Measurements from ENCODE around the gene C16orf46. TPM values are rescaled to one million over a fixed set of nuclear protein-coding genes. Genes with fewer than 3 reads are reported as not detected.

Gene C16orf46
- total RNA-seq, 1 experiment from 2014 or later: 2.0 TPM

- DNase-seq (ENCODE audit: low spot score): no peak
These were observed 58.5 kb downstream of the C16orf46 start for GRCh38 chr16:81018496-81018895.

GRCh38 chr16:81014672-81015071, 62.4 kb downstream of the C16orf46 start:
- no peak for DNase-seq (ENCODE audit: low spot score)

DNA sequence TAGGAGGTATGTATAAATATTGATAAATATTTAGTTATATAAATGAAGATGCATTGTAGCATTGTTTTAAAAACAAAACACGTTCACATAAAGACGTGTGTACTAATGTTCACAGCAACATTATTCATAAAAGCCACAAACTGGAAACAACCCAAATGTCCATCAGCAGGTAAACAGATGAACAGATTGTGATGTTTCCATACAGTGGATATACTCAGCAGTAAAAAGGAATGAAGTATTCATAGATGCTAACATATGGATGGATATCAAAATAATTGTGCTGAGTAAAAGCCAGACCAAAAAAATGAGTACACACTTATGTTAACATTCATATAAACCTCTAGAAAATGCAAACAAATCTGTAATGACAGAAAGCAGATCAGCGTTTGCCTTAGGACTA, 64.1 kb downstream of the C16orf46 start:
- DNase-seq (ENCODE audit: low spot score): no peak

Other genes with a start within 250 kb of the C16orf46 start
- 197 and 288 TPM in 2 replicates for gene CMC2, start 70.4 kb downstream of the C16orf46 start, total RNA-seq (2014; rRNA removed; shearing (Covaris generic))
- 123 and 128 TPM in 2 replicates for gene CENPN, start 70.0 kb downstream of the C16orf46 start, total RNA-seq (2014; rRNA removed; shearing (Covaris generic))
- gene ATMIN, start 41.4 kb downstream of the C16orf46 start, total RNA-seq (2014; rRNA removed; shearing (Covaris generic)): 59.9 and 62.1 TPM in 2 replicates
- 72.8 and 85.0 TPM in 2 replicates for gene GCSH, start 19.2 kb upstream of the C16orf46 start, total RNA-seq (2014; rRNA removed; shearing (Covaris generic))
- 0.19 and 1.9 TPM in 2 replicates for gene BCO1, start 161.5 kb upstream of the C16orf46 start, total RNA-seq (2014; rRNA removed; shearing (Covaris generic))
- gene GAN, start 237.7 kb upstream of the C16orf46 start, total RNA-seq (2014; rRNA removed; shearing (Covaris generic)): 12.7 and 14.2 TPM in 2 replicates

Measured in A172 (cell line).